Stimulated activated CD8-positive, alpha-beta memory T cell treated with anti-CD3 and anti-CD28 coated beads, Interleukin-12 subunit alpha, Interleukin-12 subunit beta, amount 100 ng/mL, for 4 hours (primary cell): Measurements from ENCODE around the gene COPS9.

Experiments used
- DNase-seq: peaks from one replicate; pipeline ENCODE4 v3.0.0-alpha.2; 2020; ENCODE audit warnings: low read depth

COPS9 gene

GRCh38 chr2:240147911-240148587, 11.9 kb upstream of the COPS9 start:
- DNase-seq, result no peak

- DNase-seq, result no peak
Measured at GRCh38 chr2:240147382-240147781, 11.3 kb upstream of the COPS9 start.

- DNase-seq, result no peak
Measured at GRCh38 chr2:240146627-240147278, 10.6 kb upstream of the COPS9 start.

- DNase-seq, result no peak
Measured at GRCh38 chr2:240146141-240146561, 10.0 kb upstream of the COPS9 start.

- no peak for DNase-seq
Measured at GRCh38 chr2:240145461-240145860, 9.4 kb upstream of the COPS9 start.

- DNase-seq, result no peak
Measured at GRCh38 chr2:240144649-240145261, 8.7 kb upstream of the COPS9 start.

- DNase-seq, result peak; percentile 61
Measured at GRCh38 chr2:240143801-240144648, 7.9 kb upstream of the COPS9 start.

- no peak for DNase-seq
Measured at GRCh38 chr2:240143276-240143675, 7.2 kb upstream of the COPS9 start.

- DNase-seq, result no peak
Measured at GRCh38 chr2:240142859-240143258, 6.8 kb upstream of the COPS9 start.

- no peak for DNase-seq
Measured at GRCh38 chr2:240142256-240142775, 6.2 kb upstream of the COPS9 start.

GRCh38 chr2:240141736-240142135, 5.6 kb upstream of the COPS9 start:
- no peak for DNase-seq

- DNase-seq, result no peak
Measured at GRCh38 chr2:240140920-240141319, 4.8 kb upstream of the COPS9 start.

GRCh38 chr2:240140511-240140910, 4.4 kb upstream of the COPS9 start, which contains the start of gene OTOS:
OTOS (minus strand) TSS chr2:240140658; CDS start chr2:240140326, 332 bp downstream.
- DNase-seq, result no peak

- no peak for DNase-seq
Measured at GRCh38 chr2:240139666-240140393, 3.7 kb upstream of the COPS9 start.

GRCh38 chr2:240139011-240139441, 2.9 kb upstream of the COPS9 start:
- no peak for DNase-seq

- DNase-seq, result no peak
Measured at GRCh38 chr2:240138254-240138984, 2.3 kb upstream of the COPS9 start.

- DNase-seq, result no peak
Measured at GRCh38 chr2:240137596-240138253, 1.6 kb upstream of the COPS9 start.

- DNase-seq, result peak; percentile 11
Measured at GRCh38 chr2:240136671-240137292, 677 bp upstream of the COPS9 start.

- no peak for DNase-seq
Measured at GRCh38 chr2:240135706-240136012, 446 bp downstream of the COPS9 start.
